Left lung (tissue), 10 donors: ENCODE results near the gene CREB5. TPM values are rescaled to one million over a fixed set of nuclear protein-coding genes. Genes with fewer than 3 reads are reported as not detected.

ENCODE experiments used
- ATAC-seq: fragments of 200-7000 bp; cut with Tn5 transposase; one replicate; pipeline ENCODE4 v1.9.1; 2020; ENCODE audit warnings: moderate library complexity
- DNase-seq, 4 donors: peaks; one replicate each; pipeline ENCODE4 v3.0.0-alpha.2; 2013 to 2020
- H3K27ac ChIP-seq, 2 donors: fragments of 200-600 bp; sonication (generic) in 1 of 2; one replicate each; pipeline versions ENCODE4 v1.5.0 to v1.8.0; 2020 to 2021
- H3K27me3 ChIP-seq, 2 donors: fragments of 200-600 bp; sonication (generic) in 1 of 2; one replicate each; pipeline versions ENCODE4 v1.5.0 to v1.8.0; 2020 to 2021
- H3K36me3 ChIP-seq, 2 donors: fragments of 200-600 bp; sonication (generic) in 1 of 2; one replicate each; pipeline versions ENCODE4 v1.5.0 to v1.8.0; 2020 to 2021
- H3K4me1 ChIP-seq, 2 donors: fragments of 200-600 bp; one replicate each; pipeline ENCODE4 v1.8.0; 2021
- H3K4me3 ChIP-seq, 2 donors: fragments of 200-600 bp; sonication (generic) in 1 of 2; one replicate each; pipeline versions ENCODE4 v1.5.0 to v1.8.0; 2020 to 2021; ENCODE audit warnings: mild to moderate bottlenecking in 1 of 2
- H3K9me3 ChIP-seq, 2 donors: fragments of 200-600 bp; sonication (generic) in 1 of 2; one replicate each; pipeline versions ENCODE4 v1.5.0 to v1.8.0; 2020 to 2021
- intact Hi-C, 2 donors: fragments of 100-400 bp; cut with DNase I; formaldehyde crosslinking; loops; one replicate each; pipeline versions ENCODE4 v1.11.2 to v1.14.2; 2022
- polyA plus RNA-seq, 6 donors: library from polyadenylated mRNA; unstranded; fragments of 120-200 nt; gene quantifications; one replicate each; pipeline ENCODE4 v1.2.1, GENCODE V29; 2013; ENCODE audit not compliant: insufficient read length in 6 of 6
- total RNA-seq, 2 donors: library from RNA; stranded (reverse); fragmentation: NEBNext Ultra II Directional; extraction: Animal tissue kit (Norgen Biotek cat#: 25700); gene quantifications; one replicate each; pipeline ENCODE4 v1.2.1, GENCODE V29; 2021
- TF ChIP-seq, protein P1 (sequence below), 2 donors: fragments of 200-600 bp; sonication (generic) in 1 of 2; IDR thresholded peaks; one replicate each; pipeline versions ENCODE4 v1.5.0 to v1.8.0; 2021; ENCODE audit warnings: antibody characterized with exemption in 2 of 2
- donor health status: DM: no; HTN: yes; CAD: no.
- donor health status: DM: no; HTN: no; CAD: no.

The CREB5 gene
- total and polyA plus RNA-seq, 8 donors = 6.6 to 19.9 (median 15.7) TPM

- Histone ChIP-seq H3K4me1 (peaks cover 4 to 15% of the 10 kb centered on the region in 2 donors), H3K4me3 (no peak overlapping the region), H3K27ac (no peak overlapping the region), H3K27me3 (peaks cover 21 to 80% of the 10 kb centered on the region in 2 donors), H3K36me3 (no peaks in the 10 kb centered on the region), H3K9me3 (no peaks in the 10 kb centered on the region)
- TF ChIP-seq, protein P1, sequence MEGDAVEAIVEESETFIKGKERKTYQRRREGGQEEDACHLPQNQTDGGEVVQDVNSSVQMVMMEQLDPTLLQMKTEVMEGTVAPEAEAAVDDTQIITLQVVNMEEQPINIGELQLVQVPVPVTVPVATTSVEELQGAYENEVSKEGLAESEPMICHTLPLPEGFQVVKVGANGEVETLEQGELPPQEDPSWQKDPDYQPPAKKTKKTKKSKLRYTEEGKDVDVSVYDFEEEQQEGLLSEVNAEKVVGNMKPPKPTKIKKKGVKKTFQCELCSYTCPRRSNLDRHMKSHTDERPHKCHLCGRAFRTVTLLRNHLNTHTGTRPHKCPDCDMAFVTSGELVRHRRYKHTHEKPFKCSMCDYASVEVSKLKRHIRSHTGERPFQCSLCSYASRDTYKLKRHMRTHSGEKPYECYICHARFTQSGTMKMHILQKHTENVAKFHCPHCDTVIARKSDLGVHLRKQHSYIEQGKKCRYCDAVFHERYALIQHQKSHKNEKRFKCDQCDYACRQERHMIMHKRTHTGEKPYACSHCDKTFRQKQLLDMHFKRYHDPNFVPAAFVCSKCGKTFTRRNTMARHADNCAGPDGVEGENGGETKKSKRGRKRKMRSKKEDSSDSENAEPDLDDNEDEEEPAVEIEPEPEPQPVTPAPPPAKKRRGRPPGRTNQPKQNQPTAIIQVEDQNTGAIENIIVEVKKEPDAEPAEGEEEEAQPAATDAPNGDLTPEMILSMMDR (IDR thresholded peaks at IDR 0.05) = no peak
- DNase-seq = no peak
- intact Hi-C loops = loop anchor here in 1 of 2 donors (10.0 kb wide), 1 partner anchor 461 kb away; no protein-coding TSS in a partner anchor
- ATAC-seq = no peak
Observed at GRCh38 chr7:28855538-28856217, 443.4 kb downstream of the CREB5 start.

GRCh38 chr7:28856656-28857055 is 444.3 kb downstream of the CREB5 start:
- H3K27me3 ChIP-seq = peaks cover 21 to 71% of the 10 kb centered on the region in 2 donors
- TF ChIP-seq, protein P1 (IDR thresholded peaks at IDR 0.05) = no peak
- H3K4me3 ChIP-seq = no peak overlapping the region
- no peaks in the 10 kb centered on the region for H3K36me3 ChIP-seq
- DNase-seq (no peak), ATAC-seq (no peak)
- no peaks in the 10 kb centered on the region for H3K9me3 ChIP-seq
- peaks cover 4 to 15% of the 10 kb centered on the region in 2 donors for H3K4me1 ChIP-seq
- intact Hi-C loops = loop anchor here in 1 of 2 donors (10.0 kb wide), 1 partner anchor 462 kb away; no protein-coding TSS in a partner anchor
- no peak overlapping the region for H3K27ac ChIP-seq

DNA sequence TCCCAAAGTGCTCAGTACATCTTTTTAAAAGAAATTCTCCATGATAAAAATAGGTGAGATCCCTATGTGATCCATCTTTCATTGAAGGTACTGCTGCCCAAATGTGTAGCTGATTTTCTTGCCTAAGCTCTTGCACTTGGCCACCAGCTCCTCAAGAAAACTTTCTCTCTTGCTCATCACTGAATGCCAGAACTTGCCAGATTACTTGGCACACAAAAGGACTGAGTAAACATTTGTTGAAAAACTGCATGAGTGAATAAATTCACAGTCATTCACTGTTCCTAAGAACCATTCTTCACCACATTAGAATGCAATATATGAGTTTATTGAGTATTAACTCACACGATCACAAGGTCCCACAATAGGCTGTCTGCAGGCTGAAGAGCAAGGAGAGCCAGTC is 445.9 kb downstream of the CREB5 start:
- intact Hi-C loops = loop anchor here in 1 of 2 donors (10.0 kb wide), 1 partner anchor 463 kb away; no protein-coding TSS in a partner anchor
- no peaks in the 10 kb centered on the region for H3K9me3 ChIP-seq
- no peaks in the 10 kb centered on the region for H3K36me3 ChIP-seq
- no peak overlapping the region for H3K4me3 ChIP-seq
- peaks cover 4 to 14% of the 10 kb centered on the region in 2 donors for H3K4me1 ChIP-seq
- H3K27me3 ChIP-seq = peaks cover 5 to 56% of the 10 kb centered on the region in 2 donors
- no peak for DNase-seq
- no peak overlapping the region for H3K27ac ChIP-seq
- no peak for ATAC-seq
- TF ChIP-seq, protein P1 (IDR thresholded peaks at IDR 0.05) = no peak

GRCh38 chr7:28858895-28859294 is 446.6 kb downstream of the CREB5 start:
- DNase-seq = no peak
- intact Hi-C loops = loop anchor here in 1 of 2 donors (10.0 kb wide), 1 partner anchor 464 kb away; no protein-coding TSS in a partner anchor
- no peaks in the 10 kb centered on the region for H3K9me3 ChIP-seq

GRCh38 chr7:28861825-28862224 is 449.5 kb downstream of the CREB5 start:
- H3K27ac ChIP-seq = no peak overlapping the region
- H3K9me3 ChIP-seq = no peaks in the 10 kb centered on the region
- peaks cover 0 to 21% of the 10 kb centered on the region in 2 donors for H3K27me3 ChIP-seq
- ATAC-seq (no peak), DNase-seq (no peak)
- H3K36me3 ChIP-seq = no peaks in the 10 kb centered on the region
- TF ChIP-seq, protein P1 (IDR thresholded peaks at IDR 0.05) = no peak
- H3K4me1 ChIP-seq = no peaks in the 10 kb centered on the region
- intact Hi-C loops = no loop called here
- H3K4me3 ChIP-seq = no peak overlapping the region

More at GRCh38 chr7:28858895-28859294, 446.6 kb downstream of the CREB5 start:
- H3K4me3 ChIP-seq = no peak overlapping the region
- H3K4me1 ChIP-seq = peaks cover under 1 to 7% of the 10 kb centered on the region in 2 donors
- TF ChIP-seq, protein P1 (IDR thresholded peaks at IDR 0.05) = no peak
- no peak overlapping the region for H3K27ac ChIP-seq
- no peaks in the 10 kb centered on the region for H3K36me3 ChIP-seq
- ATAC-seq = no peak
- peaks cover under 1 to 49% of the 10 kb centered on the region in 2 donors for H3K27me3 ChIP-seq
